HEK293 (cell line): ENCODE results near the gene MRPL9.
A peak's percentile ranks its signal among the peaks of the same experiment; 100 is the strongest.

Source experiments
- ZNF211 ChIP-seq: fragments of 450-650 bp; formaldehyde crosslinking; IDR thresholded peaks from 2 replicates; pipeline ENCODE4 v1.5.1; 2016; ENCODE audit warnings: low read depth, missing biosample characterization, missing genetic modification characterization
- ZNF629 ChIP-seq: fragments of 450-650 bp; formaldehyde crosslinking; IDR thresholded peaks from 2 replicates; pipeline ENCODE4 v1.5.1; 2017; ENCODE audit warnings: missing biosample characterization, missing genetic modification characterization
- TF ChIP-seq, protein P1 (sequence below): fragments of 450-650 bp; formaldehyde crosslinking; optimal IDR thresholded peaks from 2 replicates; pipeline ENCODE3; 2016; ENCODE audit warnings: missing biosample characterization, mild to moderate bottlenecking, missing genetic modification characterization
- TF ChIP-seq, protein P2 (sequence below): fragments of 450-650 bp; formaldehyde crosslinking; IDR thresholded peaks from 2 replicates; pipeline ENCODE4 v1.5.1; 2017; ENCODE audit warnings: missing biosample characterization, missing genetic modification characterization

Gene MRPL9

GRCh38 chr1:151710187-151710840, 53.0 kb downstream of the MRPL9 start (continued):
- TF ChIP-seq, protein P1, sequence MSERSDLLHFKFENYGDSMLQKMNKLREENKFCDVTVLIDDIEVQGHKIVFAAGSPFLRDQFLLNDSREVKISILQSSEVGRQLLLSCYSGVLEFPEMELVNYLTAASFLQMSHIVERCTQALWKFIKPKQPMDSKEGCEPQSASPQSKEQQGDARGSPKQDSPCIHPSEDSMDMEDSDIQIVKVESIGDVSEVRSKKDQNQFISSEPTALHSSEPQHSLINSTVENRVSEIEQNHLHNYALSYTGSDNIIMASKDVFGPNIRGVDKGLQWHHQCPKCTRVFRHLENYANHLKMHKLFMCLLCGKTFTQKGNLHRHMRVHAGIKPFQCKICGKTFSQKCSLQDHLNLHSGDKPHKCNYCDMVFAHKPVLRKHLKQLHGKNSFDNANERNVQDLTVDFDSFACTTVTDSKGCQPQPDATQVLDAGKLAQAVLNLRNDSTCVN (tag by site-specific recombination) = no peak
- TF ChIP-seq ZNF629 (peak; percentile 58; the same call in 1 of the 2 replicates), ZNF211 (tag by site-specific recombination) (no peak)
- TF ChIP-seq, protein P2, sequence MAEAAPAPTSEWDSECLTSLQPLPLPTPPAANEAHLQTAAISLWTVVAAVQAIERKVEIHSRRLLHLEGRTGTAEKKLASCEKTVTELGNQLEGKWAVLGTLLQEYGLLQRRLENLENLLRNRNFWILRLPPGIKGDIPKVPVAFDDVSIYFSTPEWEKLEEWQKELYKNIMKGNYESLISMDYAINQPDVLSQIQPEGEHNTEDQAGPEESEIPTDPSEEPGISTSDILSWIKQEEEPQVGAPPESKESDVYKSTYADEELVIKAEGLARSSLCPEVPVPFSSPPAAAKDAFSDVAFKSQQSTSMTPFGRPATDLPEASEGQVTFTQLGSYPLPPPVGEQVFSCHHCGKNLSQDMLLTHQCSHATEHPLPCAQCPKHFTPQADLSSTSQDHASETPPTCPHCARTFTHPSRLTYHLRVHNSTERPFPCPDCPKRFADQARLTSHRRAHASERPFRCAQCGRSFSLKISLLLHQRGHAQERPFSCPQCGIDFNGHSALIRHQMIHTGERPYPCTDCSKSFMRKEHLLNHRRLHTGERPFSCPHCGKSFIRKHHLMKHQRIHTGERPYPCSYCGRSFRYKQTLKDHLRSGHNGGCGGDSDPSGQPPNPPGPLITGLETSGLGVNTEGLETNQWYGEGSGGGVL (tag by site-specific recombination) = peak; percentile 70
